B cell (primary cell): ENCODE data around the gene MYH10. TPM values are rescaled to one million over a fixed set of nuclear protein-coding genes. Genes with fewer than 3 reads are reported as not detected.

Experiments
- ATAC-seq: fragments of 200-7000 bp; cut with Tn5 transposase; one replicate; pipeline ENCODE4 v1.10.0; 2021; ENCODE audit warnings: low read depth, mild to moderate bottlenecking, moderate number of reproducible peaks, moderate library complexity
- CTCF ChIA-PET: fragments of 350-600 bp; sonication (Branson Sonifier 250); formaldehyde crosslinking; loops from one replicate; lab custom pipeline; 2021; ENCODE audit warnings: antibody characterized with exemption, inconsistent platforms; lab: Charles Lee
- POLR2A ChIA-PET: fragments of 350-600 bp; sonication (Branson Sonifier 250); formaldehyde crosslinking; loops from one replicate; lab custom pipeline; 2021; ENCODE audit warnings: antibody characterized with exemption; lab: Charles Lee
- DNase-seq: peaks from one replicate; pipeline ENCODE4 v3.0.0; 2013
- H2AFZ ChIP-seq: 2 replicates; pipeline ENCODE4 v1.6.1; 2012; ENCODE audit warnings: mild to moderate bottlenecking, low read depth, low read length; ENCODE audit not compliant: insufficient read depth, poor library complexity, severe bottlenecking
- H3K27ac ChIP-seq, 2 donors: 1 replicate in 1 of 2; 2 replicates in 1 of 2; pipeline ENCODE4 v1.5.1; 2012 to 2013; ENCODE audit warnings: low read length in 2 of 2, mild to moderate bottlenecking in 2 of 2, moderate library complexity in 1 of 2
- H3K27me3 ChIP-seq, 4 experiments: fragments of 200-600 bp in 1 of 4; sonication (generic) in 1 of 4; replicated peaks in 1 of 4; 1 replicate in 2 of 4; 2 replicates in 2 of 4; pipeline versions ENCODE4 v1.6.1 to v1.7.0; 2013 to 2016; ENCODE audit warnings: low read length in 3 of 4, mild to moderate bottlenecking in 2 of 4, mixed read lengths in 1 of 4, moderate library complexity in 1 of 4; ENCODE audit not compliant: insufficient read depth in 4 of 4, control insufficient read depth in 3 of 4; ENCODE audit errors: control extremely low read depth in 1 of 4
- H3K36me3 ChIP-seq, 2 experiments: replicated peaks in 1 of 2; 1 replicate in 1 of 2; 2 replicates in 1 of 2; pipeline versions ENCODE4 v1.6.1 to v1.7.1; 2013; ENCODE audit warnings: low read length in 1 of 2; ENCODE audit not compliant: insufficient read depth in 2 of 2, control insufficient read depth in 1 of 2; ENCODE audit errors: control extremely low read depth in 1 of 2, extremely low read depth in 1 of 2
- H3K4me1 ChIP-seq, 2 donors: fragments of 200-600 bp in 1 of 2; sonication (generic) in 1 of 2; 1 replicate in 1 of 2; 2 replicates in 1 of 2; pipeline versions ENCODE4 v1.5.1 to v1.6.1; 2013 to 2017; ENCODE audit warnings: low read length in 2 of 2; ENCODE audit not compliant: control insufficient read depth in 2 of 2, insufficient read depth in 2 of 2
- H3K4me2 ChIP-seq: replicated peaks from 2 replicates; pipeline ENCODE3; 2012; ENCODE audit warnings: mild to moderate bottlenecking, low read depth, low read length; ENCODE audit not compliant: poor library complexity, severe bottlenecking
- H3K4me3 ChIP-seq, 5 experiments: fragments of 200-600 bp in 1 of 5; sonication (generic) in 1 of 5; 1 replicate in 3 of 5; 2 replicates in 2 of 5; pipeline versions ENCODE4 v1.5.1 to v1.7.0; 2011 to 2016; ENCODE audit warnings: low read length in 4 of 5, mild to moderate bottlenecking in 4 of 5, low read depth in 2 of 5, control low read depth in 1 of 5, moderate library complexity in 1 of 5; ENCODE audit not compliant: insufficient read depth in 1 of 5; ENCODE audit errors: control extremely low read depth in 1 of 5, extremely low read depth in 1 of 5
- H3K79me2 ChIP-seq: fragments of 200-600 bp; sonication (generic); one replicate; pipeline ENCODE4 v1.6.0; 2016; ENCODE audit warnings: low read length; ENCODE audit not compliant: control insufficient read depth, insufficient read depth
- H3K9ac ChIP-seq: fragments of 200-600 bp; sonication (generic); 2 replicates; pipeline ENCODE4 v1.6.1; 2017; ENCODE audit warnings: mild to moderate bottlenecking, low read length, moderate library complexity
- H3K9me3 ChIP-seq, 3 donors: one replicate each; pipeline versions ENCODE4 v1.6.1 to v1.7.1; 2013; ENCODE audit warnings: low read length in 2 of 3; ENCODE audit not compliant: control insufficient read depth in 2 of 3, insufficient read depth in 1 of 3; ENCODE audit errors: control extremely low read depth in 1 of 3
- H4K20me1 ChIP-seq: 2 replicates; pipeline ENCODE4 v1.6.0; 2012; ENCODE audit warnings: mild to moderate bottlenecking, low read length; ENCODE audit not compliant: insufficient read depth, control insufficient read depth, poor library complexity, severe bottlenecking
- H3K27ac Mint-ChIP-seq: one replicate; pipeline ENCODE4 v1.8.0; 2021; ENCODE audit warnings: mixed read lengths
- H3K27me3 Mint-ChIP-seq: one replicate; pipeline ENCODE4 v1.8.0; 2021; ENCODE audit warnings: mixed read lengths
- H3K4me1 Mint-ChIP-seq: one replicate; pipeline ENCODE4 v1.8.0; 2021; ENCODE audit warnings: mixed read lengths
- H3K4me3 Mint-ChIP-seq: one replicate; pipeline ENCODE4 v1.8.0; 2021; ENCODE audit warnings: mixed read lengths
- H3K9me3 Mint-ChIP-seq: one replicate; pipeline ENCODE4 v1.8.0; 2022; ENCODE audit warnings: mixed read lengths; ENCODE audit not compliant: insufficient read depth
- CTCF ChIP-seq: fragments of 200-600 bp; IDR thresholded peaks from one replicate; pipeline ENCODE4 v1.8.0; 2022; ENCODE audit warnings: antibody characterized with exemption, mild to moderate bottlenecking
- EZH2 ChIP-seq: IDR thresholded peaks from 2 replicates; pipeline ENCODE4 v1.6.1; 2012; ENCODE audit warnings: borderline replicate concordance, low read depth, mild to moderate bottlenecking, moderate library complexity, low read length; ENCODE audit not compliant: insufficient read depth, poor library complexity, severe bottlenecking
- WGBS: methylation state at CpG from one replicate; pipeline ENCODE4 v1.1.5; 2013; ENCODE audit warnings: missing lambda C conversion rate; ENCODE audit not compliant: insufficient coverage; 5-methylcytosine and 5-hydroxymethylcytosine counted together
- intact Hi-C: fragments of 100-400 bp; cut with micrococcal nuclease; formaldehyde crosslinking; loops from one replicate; pipeline ENCODE4 v1.10.0; 2022
- polyA plus RNA-seq: library from polyadenylated mRNA; depleted of rRNA; stranded (reverse); fragments of >200 nt; gene quantifications from 2 replicates; pipeline ENCODE4 v1.2.3, GENCODE V29; 2012
- total RNA-seq, 2 donors: library from RNA; stranded (reverse); fragments of 120-200 nt in 1 of 2; gene quantifications; 1 replicate in 1 of 2; 2 replicates in 1 of 2; pipeline versions ENCODE4 v1.2.3 to v1.2.4, GENCODE V29; 2013 to 2022

MYH10 gene
- total and polyA plus RNA-seq, 2 donors (not counting 1 experiment from before 2014, with no cell fraction given): 0.04 to 1.7 TPM

GRCh38 chr17:8651013-8651412 lies 20.5 kb upstream of the MYH10 start:
- CTCF ChIA-PET: interaction anchor here (1.9 kb wide), 1 partner anchor 241 kb away, joined by 4 read pairs; no protein-coding TSS in a partner anchor
- no peak for DNase-seq

GRCh38 chr17:8650119-8650499 lies 19.6 kb upstream of the MYH10 start:
- H4K20me1 ChIP-seq: no peaks in the 10 kb centered on the region
- no peak overlapping the region for H2AFZ ChIP-seq
- H3K27ac Mint-ChIP-seq: no peak overlapping the region
- peaks cover 54% of the 10 kb centered on the region for H3K27me3 Mint-ChIP-seq
- ChIA-PET POLR2A (no interaction called here), CTCF (interaction anchor here (1.8 to 1.9 kb wide), 2 partner anchors 96 to 240 kb away, joined by 4 to 5 read pairs; no protein-coding TSS in a partner anchor)
- no peaks in the 10 kb centered on the region for H3K9me3 Mint-ChIP-seq
- H3K4me3 ChIP-seq: no peak overlapping the region
- no peaks in the 10 kb centered on the region for H3K4me1 ChIP-seq
- no peaks in the 10 kb centered on the region for H3K36me3 ChIP-seq
- peaks cover 0 to 11% (median 0%) of the 10 kb centered on the region in 4 experiments for H3K27me3 ChIP-seq
- no peaks in the 10 kb centered on the region for H3K79me2 ChIP-seq
- H3K9ac ChIP-seq: no peak overlapping the region
- TF ChIP-seq EZH2 (no peak), CTCF (no peak)
- no peak overlapping the region for H3K27ac ChIP-seq
- ATAC-seq (no peak), DNase-seq (no peak)
- intact Hi-C loops: no loop called here
- H3K4me1 Mint-ChIP-seq: no peaks in the 10 kb centered on the region
- H3K4me3 Mint-ChIP-seq: no peak overlapping the region
- WGBS: no CpG with 5 or more reads among the region's 1 CpG
- H3K9me3 ChIP-seq: no peaks in the 10 kb centered on the region
- no peak overlapping the region for H3K4me2 ChIP-seq

More at GRCh38 chr17:8651013-8651412, 20.5 kb upstream of the MYH10 start:
- Histone ChIP-seq H3K4me2 (no peak overlapping the region), H3K4me1 (no peaks in the 10 kb centered on the region), H3K9ac (no peak overlapping the region), H3K27me3 (peaks cover 0 to 11% (median 0%) of the 10 kb centered on the region in 4 experiments), H3K4me3 (no peak overlapping the region), H4K20me1 (no peaks in the 10 kb centered on the region), H3K9me3 (no peaks in the 10 kb centered on the region), H3K27ac (no peak overlapping the region), H3K36me3 (no peaks in the 10 kb centered on the region), H2AFZ (no peak overlapping the region), H3K79me2 (no peaks in the 10 kb centered on the region)
- POLR2A ChIA-PET: no interaction called here
- 81% methylated on average over 2 of the region's 4 CpGs for WGBS
- Mint-ChIP-seq H3K27me3 (peaks cover 46% of the 10 kb centered on the region), H3K4me1 (no peaks in the 10 kb centered on the region), H3K27ac (no peak overlapping the region), H3K4me3 (no peak overlapping the region), H3K9me3 (no peaks in the 10 kb centered on the region)
- intact Hi-C loops: no loop called here
- no peak for TF ChIP-seq CTCF
- TF ChIP-seq EZH2: no peak
- ATAC-seq: no peak
